ENCODE data around the gene SOCS4.

GRCh38 chr14:55000381-55000780, 26.7 kb upstream of the SOCS4 start:
- TF ChIP-seq CTCF (conservative IDR thresholded peaks at IDR 0.05; ENCODE audit: low read length) (no peak), EZH2phosphoT487 (IDR thresholded peaks at IDR 0.05; ENCODE audit: borderline replicate concordance, low read depth, low read length) (no peak)
